Amniotic stem cell (primary cell): ENCODE data around the gene MPND.
"Not testable (repeated sequence)": the region's sequence is repeated elsewhere in the genome, so short reads cannot be mapped to it uniquely, and the experiment has no call there.

Experiments
- DNase-seq: peaks from one replicate; lab custom pipeline; 2025; lab: John Stamatoyannopoulos, UW

MPND gene

DNA sequence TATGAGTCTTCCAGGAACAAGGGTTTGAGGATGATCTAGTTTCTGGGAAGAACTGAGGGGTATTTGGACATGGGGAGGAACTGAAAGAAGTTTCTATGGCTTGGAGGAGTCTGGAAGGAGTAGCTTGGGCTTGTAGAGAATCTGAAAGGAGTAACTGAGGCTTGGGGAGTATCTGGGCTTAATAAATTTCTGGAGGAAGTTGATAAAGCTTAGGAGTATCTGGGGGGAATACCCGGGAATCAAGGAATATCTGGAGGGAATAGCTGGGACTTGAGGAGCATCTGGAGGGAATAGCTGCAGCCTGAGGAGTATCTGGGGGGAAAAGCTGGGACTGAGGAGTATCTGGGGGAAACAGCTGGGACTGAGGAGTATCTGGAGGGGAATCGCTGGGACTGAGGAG is 22.9 kb upstream of the MPND start:
- DNase-seq: no peak

GRCh38 chr19:4322942-4323665 is 20.3 kb upstream of the MPND start:
- no peak for DNase-seq

GRCh38 chr19:4323692-4324091 is 19.7 kb upstream of the MPND start:
- DNase-seq: no peak

DNA sequence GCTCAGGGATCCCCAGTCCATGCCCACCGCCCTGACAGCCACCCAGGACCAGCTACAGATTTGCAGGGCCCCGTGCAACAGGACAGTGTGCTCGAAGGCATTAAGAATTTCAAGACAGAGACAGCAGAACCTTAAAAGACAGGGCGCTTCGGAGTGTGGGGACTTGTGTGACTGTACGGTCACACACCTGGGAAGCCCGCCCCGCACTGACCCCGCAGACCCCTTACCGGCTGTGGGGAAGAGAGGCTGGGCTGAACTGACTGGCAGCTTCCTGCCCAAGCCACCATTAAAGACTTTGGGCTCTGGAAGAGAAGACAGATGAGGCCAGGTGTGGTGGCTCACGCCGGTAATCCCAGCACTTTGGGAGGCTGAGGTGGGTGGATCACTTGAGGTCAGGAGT is 19.1 kb upstream of the MPND start:
- no peak for DNase-seq

GRCh38 chr19:4326215-4326836 is 17.0 kb upstream of the MPND start:
- no peak for DNase-seq

DNA sequence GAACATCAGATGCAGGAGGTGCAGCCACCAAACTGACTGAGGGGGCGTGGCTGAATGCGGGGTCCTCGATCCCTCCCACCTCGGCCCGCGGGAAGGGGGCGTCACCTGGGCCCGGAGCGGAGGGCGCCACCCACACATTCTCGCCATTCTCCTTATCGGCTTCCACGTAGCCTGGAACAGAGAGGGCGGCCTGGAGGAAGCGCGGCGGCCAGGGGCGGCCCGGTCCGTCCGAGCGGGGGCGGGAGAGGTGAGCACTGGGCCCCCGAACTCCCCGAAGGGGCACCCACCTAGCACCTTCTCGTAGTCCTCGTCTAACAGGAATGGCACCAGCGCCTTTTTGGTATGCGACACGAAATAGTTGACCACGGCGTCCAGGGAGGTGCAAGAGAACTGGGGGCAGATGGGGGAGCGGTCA is 16.5 kb upstream of the MPND start:
- no peak for DNase-seq

DNA sequence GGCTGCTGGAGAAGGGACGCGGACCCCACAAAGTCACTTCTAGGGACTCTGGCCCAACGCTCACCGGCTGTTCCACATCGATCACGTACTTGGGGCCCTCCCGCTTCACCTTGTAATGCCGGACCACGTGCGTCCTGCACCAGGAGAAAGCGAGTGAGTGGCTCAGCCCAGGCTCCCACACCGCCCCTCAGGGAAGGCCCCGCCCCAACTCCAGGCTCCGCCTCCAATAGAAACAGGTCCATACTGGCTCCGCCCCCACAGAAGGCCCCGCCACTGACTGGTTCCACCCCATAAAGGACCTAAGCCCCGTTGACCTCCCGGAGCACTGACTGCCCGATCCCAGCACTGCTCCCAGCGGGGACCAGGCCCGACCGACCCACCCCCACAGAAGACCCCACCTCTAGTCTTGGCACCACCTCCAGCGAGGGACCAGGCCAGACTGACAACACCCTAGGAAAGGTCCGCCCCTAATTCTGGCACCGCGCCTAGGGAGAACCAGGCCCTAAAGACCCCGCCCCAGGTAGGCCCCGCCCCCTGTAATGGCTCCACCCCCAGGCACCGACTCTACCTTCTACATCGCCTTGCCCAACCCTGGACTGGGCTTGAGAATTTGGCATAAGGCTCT is 16.0 kb upstream of the MPND start:
- no peak for DNase-seq

DNA sequence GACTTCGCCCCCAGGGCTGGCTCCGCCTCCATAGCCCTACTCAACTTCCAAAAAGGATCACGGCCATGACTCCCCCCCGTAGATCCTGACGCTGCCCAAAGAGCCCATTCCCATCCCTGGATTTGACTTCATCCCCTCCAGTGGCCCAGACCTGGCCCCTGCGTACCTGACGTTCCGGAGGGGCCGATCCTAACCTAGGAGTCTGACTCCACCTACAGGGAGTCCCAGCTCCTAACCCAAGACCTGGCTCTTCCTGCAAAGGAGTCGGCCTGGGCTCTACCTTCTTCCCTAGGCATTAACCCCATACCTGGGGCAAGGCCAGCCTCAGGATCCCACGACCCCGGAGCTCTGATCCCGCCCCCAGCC is 15.5 kb upstream of the MPND start:
- no peak for DNase-seq

DNA sequence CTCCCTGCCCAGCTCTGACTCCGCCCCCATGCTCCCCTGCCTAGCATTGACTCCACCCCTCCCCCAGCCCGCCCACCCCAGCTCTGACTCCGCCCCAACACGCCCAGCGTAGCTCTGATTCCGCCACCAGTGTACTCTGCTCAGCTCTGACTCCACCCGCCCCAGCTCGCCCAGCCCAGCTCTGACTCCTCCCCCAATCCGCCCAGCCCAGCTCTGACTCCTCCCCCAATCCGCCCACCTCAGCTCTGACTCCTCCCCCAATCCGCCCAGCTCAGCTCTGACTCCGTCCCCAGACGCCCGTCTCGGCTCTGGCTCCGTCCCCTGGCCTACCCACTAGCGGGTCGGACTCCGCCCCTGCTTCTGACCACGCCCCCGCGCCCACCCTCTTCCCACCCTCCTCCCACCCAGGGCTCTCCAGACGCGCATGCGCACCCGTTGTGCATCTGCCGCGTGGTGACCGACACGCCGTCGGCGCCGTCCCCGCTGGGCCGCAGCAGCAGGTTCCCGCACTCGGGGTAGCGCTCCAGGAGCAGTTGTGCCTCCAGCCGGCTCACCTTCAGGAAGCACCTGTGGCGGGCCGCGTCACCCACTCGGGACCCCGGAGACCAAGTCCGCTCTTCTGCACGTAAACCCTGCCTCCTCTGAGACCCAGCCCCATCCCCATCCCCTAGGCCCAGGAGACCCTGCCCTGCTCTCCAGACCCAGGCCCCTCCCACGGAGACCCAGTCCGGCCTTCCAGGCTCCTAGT is 14.9 kb upstream of the MPND start:
- DNase-seq: peak; percentile 93

- DNase-seq: not testable (repeated sequence)
These were observed 14.2 kb upstream of the MPND start for GRCh38 chr19:4328991-4329681.

DNA sequence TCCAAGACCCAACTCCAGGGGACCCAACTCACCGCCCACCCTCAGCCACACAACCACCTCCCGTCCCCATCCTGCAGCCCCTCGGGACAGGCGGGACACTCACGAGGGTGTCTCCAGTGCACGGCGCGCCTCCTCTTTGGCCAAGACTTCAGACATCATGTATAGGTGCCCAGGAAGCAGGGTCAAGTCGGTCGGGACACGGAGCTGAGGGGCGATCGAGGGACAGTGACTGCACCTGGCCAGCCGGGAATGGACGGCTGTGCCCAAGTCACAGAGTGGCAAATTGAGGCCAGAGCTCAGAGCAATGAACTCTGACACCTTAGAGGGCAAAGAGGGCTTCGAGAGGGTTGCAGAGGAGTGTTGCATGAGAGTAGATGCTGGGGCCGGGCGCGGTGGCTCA is 13.5 kb upstream of the MPND start:
- DNase-seq: no peak

GRCh38 chr19:4334929-4335570 is 8.3 kb upstream of the MPND start:
- no peak for DNase-seq

DNA sequence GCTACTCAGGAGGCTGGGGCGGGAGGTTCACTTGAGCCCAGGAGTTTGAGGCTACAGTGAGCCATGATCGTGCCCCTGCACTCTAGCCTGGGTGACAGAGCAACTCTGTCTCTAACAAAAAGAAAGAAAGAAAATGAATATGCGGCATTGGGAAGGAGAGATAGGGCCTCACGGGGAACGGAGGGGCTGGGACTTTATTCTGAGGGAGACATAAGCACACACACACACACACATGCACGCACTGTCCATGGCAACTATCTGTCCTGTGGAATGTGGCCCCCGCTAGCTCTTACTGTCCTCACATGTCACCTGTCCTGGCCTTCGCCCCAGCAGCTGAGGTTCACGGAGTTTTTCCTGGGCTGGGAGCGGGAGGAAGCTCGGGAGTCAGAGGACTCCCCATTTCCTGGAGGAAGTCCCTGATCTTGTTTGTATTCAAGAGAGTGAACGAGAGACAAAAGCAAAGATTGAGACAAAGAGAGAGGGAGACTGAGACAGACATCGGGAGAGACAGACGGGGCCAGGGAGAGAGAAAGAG is 5.4 kb upstream of the MPND start:
- no peak for DNase-seq

GRCh38 chr19:4338441-4339355 is 4.7 kb upstream of the MPND start, which contains the start of gene STAP2:
STAP2 (minus strand) TSS chr19:4338827; CDS start chr19:4338753, 74 bp downstream.
- DNase-seq: no peak

DNA sequence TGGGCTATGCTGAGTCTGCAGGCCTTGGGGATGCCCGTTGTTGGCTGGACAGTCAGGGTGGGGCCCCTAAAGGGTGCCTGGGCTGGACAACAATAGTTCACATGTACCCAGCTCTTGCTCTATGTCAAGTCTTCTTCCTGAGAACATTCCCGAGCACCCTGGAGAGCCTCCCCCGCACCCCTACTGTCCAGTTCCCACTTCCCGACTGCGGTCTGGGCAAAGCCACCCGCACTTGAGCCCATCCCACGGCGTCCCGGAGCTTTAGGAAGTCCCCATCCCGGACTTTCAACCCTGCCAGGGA is 1.1 kb upstream of the MPND start:
- no peak for DNase-seq

DNA sequence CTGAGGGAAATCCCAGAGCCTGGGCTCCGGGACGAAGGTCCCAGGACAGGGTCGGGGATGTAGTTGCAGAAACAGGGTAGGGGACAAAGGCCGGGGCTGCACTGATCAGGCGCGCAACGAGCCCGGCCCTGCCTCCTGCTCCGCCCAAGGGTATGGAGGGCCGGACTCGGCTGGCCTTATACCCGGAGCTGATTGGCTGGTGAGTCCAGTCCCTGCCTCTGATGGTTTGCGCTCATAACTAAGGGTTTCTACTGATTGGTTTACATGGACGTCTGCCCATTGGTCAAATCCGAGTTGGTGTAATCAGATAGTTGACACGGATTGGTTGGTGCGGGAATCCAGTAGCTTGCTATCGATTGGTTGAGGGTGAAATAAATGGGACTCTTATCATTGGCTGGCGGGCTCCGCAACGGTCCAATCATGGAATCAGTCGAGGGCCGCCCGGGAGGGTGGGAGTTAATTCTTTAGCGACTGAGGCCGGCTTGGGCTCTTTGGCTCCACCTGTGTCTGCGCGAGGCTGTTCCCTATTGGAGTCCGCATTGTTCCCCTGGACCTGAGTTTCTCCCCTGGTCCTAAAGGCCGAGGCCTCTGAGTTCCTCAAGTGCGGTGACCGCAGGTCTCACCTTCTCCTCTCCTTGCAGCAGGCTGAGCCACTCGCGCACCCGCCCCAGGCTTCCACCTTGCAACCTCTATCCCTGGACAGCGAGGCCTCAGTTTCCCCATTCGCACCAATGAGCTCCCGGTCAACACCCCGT is 570 bp upstream of the MPND start:
- peak; percentile 98 for DNase-seq

- no peak for DNase-seq
These were observed 2.1 kb downstream of the MPND start for GRCh38 chr19:4345342-4346019.

DNA sequence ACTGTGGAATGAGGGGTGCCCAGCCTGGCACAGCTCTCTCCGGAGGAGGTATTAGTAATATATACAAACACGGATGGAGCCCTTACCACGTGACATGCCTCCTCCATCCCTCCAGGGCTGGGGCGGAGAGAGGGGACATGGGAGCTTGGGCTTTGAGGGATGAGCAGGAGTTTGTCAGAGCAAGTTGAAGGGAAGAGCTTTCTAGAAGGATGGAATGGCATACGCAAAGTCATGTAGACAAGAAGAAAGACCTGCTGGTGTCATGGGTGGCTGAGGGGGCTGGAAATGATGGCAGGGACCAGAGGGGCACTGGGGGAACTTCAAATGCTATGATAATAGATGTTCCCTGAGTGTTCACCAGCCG is 2.6 kb downstream of the MPND start:
- no peak for DNase-seq

GRCh38 chr19:4347521-4347920 is 4.2 kb downstream of the MPND start:
- no peak for DNase-seq
